GM12878 (cell line): ENCODE results near the gene CUL9. TPM values are rescaled to one million over a fixed set of nuclear protein-coding genes. Genes with fewer than 3 reads are reported as not detected.

Source experiments
- CEBPB ChIP-seq, 2 experiments: fragments of 150-350 bp in 1 of 2; IDR thresholded peaks; 2 replicates each; pipeline ENCODE4 v1.6.1; 2012 to 2014; ENCODE audit warnings: low read depth in 2 of 2, low read length in 2 of 2, borderline replicate concordance in 1 of 2, inconsistent platforms in 1 of 2
- CHD1 ChIP-seq: IDR thresholded peaks from 2 replicates; pipeline ENCODE4 v1.6.1; 2012; ENCODE audit warnings: low read depth, low read length, improper control_type of control experiment
- HDAC2 ChIP-seq: fragments of 200-600 bp; sonication (generic); IDR thresholded peaks from 2 replicates; pipeline ENCODE4 v1.6.1; 2017
- MEF2A ChIP-seq: IDR thresholded peaks from 2 replicates; pipeline ENCODE4 v1.6.1; 2011; ENCODE audit warnings: low read depth, mild to moderate bottlenecking, low read length, moderate library complexity; ENCODE audit not compliant: insufficient read depth
- PAX5 ChIP-seq: IDR thresholded peaks from 2 replicates; pipeline ENCODE4 v1.6.1; 2011; ENCODE audit warnings: low read depth, low read length, borderline replicate concordance
- RELA ChIP-seq: fragments of 450-650 bp; IDR thresholded peaks from 2 replicates; pipeline ENCODE4 v1.8.0; 2014; ENCODE audit warnings: borderline replicate concordance; ENCODE audit not compliant: partially characterized antibody
- SP1 ChIP-seq: IDR thresholded peaks from one replicate; pipeline ENCODE4 v1.6.1; 2011; ENCODE audit warnings: low read depth, low read length
- SREBF1 ChIP-seq: IDR thresholded peaks from 2 replicates; pipeline ENCODE4 v1.6.1; 2012; ENCODE audit warnings: mild to moderate bottlenecking, low read length
- SRF ChIP-seq, 2 experiments: IDR thresholded peaks; 2 replicates each; pipeline ENCODE4 v1.6.1; 2011; ENCODE audit warnings: low read depth in 2 of 2, low read length in 2 of 2, mild to moderate bottlenecking in 1 of 2, moderate library complexity in 1 of 2
- STAT3 ChIP-seq: IDR thresholded peaks from 2 replicates; pipeline ENCODE4 v1.6.1; 2011; ENCODE audit warnings: low read depth, low read length, improper control_type of control experiment
- polyA plus RNA-seq, 11 experiments: library from polyadenylated mRNA; depleted of rRNA in 4 of 11; unstranded in 6 of 11; stranded (reverse) in 5 of 11; fragments of >200 nt; fragmentation: Nextera tagmentation in 4 of 11; fragmentation: Illumina TruSeq in 1 of 11; extraction: Ambion mirVana in 4 of 11; extraction: Trizol in 1 of 11; gene quantifications; 1 replicate in 1 of 11; 2 replicates in 10 of 11; pipeline versions ENCODE4 v1.2.1 to v1.2.3, GENCODE V29; 2011 to 2016; ENCODE audit warnings: inconsistent platforms in 2 of 11, missing spikeins in 2 of 11, low read depth in 1 of 11
- total RNA-seq, 4 experiments: library from RNA; depleted of rRNA in 3 of 4; stranded (reverse); fragments of >200 nt in 3 of 4; fragmentation: Illumina TruSeq in 1 of 4; extraction: Trizol in 1 of 4; gene quantifications; 2 replicates each; pipeline versions ENCODE4 v1.2.1 to v1.2.3, GENCODE V29; 2013 to 2021
- TF ChIP-seq, protein P1 (sequence below): IDR thresholded peaks from 2 replicates; pipeline ENCODE4 v1.6.1; 2011; ENCODE audit warnings: borderline replicate concordance, low read depth, mild to moderate bottlenecking, moderate library complexity, low read length; ENCODE audit not compliant: insufficient read depth, poor library complexity, severe bottlenecking
- TF ChIP-seq, protein P2 (sequence below): fragments of 450-650 bp; IDR thresholded peaks from 2 replicates; pipeline ENCODE4 v1.6.1; 2014; ENCODE audit warnings: mild to moderate bottlenecking
- TF ChIP-seq, protein P3 (sequence below): IDR thresholded peaks from 2 replicates; pipeline ENCODE4 v1.6.1; 2011; ENCODE audit warnings: low read depth, low read length, improper control_type of control experiment, borderline replicate concordance
- TF ChIP-seq, protein P4 (sequence below): fragments of 450-650 bp; IDR thresholded peaks from 2 replicates; pipeline ENCODE4 v1.6.1; 2017; ENCODE audit warnings: borderline replicate concordance

The CUL9 gene
- total and polyA plus RNA-seq, 10 of the 15 experiments (the other 5 are each of a cell fraction or from before 2014, with no cell fraction given), result 1.2 to 48.3 (median 17.2) TPM

DNA sequence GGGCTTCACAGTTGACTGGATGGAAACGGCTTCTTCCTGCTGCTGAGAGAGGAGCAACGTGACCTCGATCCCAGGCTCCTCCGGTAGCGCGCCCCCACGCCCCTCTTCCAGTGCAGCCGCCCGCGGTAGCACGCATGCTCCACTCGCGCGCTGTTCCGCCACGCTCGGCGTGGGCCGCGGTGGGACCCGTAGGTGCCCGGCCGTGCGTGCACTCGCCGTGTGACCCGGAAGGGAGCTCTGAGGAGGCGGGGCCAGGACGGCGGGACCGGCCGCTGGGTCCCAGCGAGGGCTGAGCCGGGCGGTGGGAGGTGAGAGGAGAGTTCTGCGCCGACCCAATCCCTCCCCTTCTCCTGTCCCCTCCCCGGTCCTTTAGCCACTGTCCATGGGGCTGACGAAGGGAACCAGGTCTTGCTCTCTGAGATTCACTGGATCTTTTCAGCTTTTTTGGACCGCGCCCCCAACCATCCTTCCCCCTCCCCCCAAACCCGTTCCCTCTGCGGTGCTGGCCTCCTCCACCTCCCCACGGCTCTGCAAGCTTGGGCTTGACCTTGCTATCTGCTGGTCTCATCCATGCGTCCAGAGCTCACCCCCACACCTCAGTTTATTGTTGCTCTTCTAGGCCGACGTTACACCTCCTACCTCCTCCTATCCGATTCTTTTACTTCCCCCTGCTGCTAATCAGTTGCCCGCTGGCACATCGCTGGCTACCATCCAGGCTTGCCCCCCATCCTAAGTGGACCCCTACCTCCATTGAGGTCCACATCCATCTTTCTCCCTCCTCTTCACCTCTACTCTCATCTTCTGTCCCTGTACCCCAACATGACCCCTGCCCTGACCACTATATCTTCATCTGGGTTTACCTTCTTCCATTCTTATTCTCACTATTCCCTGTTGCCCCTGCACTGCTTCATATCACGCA lies at the start of gene CUL9 (continued):
- TF ChIP-seq, protein P1, sequence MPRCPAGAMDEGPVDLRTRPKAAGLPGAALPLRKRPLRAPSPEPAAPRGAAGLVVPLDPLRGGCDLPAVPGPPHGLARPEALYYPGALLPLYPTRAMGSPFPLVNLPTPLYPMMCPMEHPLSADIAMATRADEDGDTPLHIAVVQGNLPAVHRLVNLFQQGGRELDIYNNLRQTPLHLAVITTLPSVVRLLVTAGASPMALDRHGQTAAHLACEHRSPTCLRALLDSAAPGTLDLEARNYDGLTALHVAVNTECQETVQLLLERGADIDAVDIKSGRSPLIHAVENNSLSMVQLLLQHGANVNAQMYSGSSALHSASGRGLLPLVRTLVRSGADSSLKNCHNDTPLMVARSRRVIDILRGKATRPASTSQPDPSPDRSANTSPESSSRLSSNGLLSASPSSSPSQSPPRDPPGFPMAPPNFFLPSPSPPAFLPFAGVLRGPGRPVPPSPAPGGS, result no peak
- TF ChIP-seq SP1, result peak; percentile 63
- no peak for TF ChIP-seq HDAC2
- TF ChIP-seq, protein P2, sequence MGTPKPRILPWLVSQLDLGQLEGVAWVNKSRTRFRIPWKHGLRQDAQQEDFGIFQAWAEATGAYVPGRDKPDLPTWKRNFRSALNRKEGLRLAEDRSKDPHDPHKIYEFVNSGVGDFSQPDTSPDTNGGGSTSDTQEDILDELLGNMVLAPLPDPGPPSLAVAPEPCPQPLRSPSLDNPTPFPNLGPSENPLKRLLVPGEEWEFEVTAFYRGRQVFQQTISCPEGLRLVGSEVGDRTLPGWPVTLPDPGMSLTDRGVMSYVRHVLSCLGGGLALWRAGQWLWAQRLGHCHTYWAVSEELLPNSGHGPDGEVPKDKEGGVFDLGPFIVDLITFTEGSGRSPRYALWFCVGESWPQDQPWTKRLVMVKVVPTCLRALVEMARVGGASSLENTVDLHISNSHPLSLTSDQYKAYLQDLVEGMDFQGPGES, result no peak; the same call in 1 of the 2 replicates
- TF ChIP-seq STAT3, result no peak
- TF ChIP-seq, protein P3, sequence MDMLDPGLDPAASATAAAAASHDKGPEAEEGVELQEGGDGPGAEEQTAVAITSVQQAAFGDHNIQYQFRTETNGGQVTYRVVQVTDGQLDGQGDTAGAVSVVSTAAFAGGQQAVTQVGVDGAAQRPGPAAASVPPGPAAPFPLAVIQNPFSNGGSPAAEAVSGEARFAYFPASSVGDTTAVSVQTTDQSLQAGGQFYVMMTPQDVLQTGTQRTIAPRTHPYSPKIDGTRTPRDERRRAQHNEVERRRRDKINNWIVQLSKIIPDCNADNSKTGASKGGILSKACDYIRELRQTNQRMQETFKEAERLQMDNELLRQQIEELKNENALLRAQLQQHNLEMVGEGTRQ, result peak; percentile 33
- TF ChIP-seq CHD1, result no peak
- TF ChIP-seq PAX5, result peak; percentile 95
- peak; percentile 27 for TF ChIP-seq RELA
- TF ChIP-seq SRF (IDR thresholded peaks at IDR 0.05; ENCODE audit: low read depth in 2 of 2, low read length in 2 of 2), result 0 out of 4 replicates have a peak, but pooled peaks of 1 of the 2 experiments have one; percentile 20
- TF ChIP-seq CEBPB (IDR thresholded peaks at IDR 0.05; ENCODE audit: borderline replicate concordance in 1 of 2, low read depth in 2 of 2, low read length in 2 of 2), result no peak
- TF ChIP-seq, protein P4, sequence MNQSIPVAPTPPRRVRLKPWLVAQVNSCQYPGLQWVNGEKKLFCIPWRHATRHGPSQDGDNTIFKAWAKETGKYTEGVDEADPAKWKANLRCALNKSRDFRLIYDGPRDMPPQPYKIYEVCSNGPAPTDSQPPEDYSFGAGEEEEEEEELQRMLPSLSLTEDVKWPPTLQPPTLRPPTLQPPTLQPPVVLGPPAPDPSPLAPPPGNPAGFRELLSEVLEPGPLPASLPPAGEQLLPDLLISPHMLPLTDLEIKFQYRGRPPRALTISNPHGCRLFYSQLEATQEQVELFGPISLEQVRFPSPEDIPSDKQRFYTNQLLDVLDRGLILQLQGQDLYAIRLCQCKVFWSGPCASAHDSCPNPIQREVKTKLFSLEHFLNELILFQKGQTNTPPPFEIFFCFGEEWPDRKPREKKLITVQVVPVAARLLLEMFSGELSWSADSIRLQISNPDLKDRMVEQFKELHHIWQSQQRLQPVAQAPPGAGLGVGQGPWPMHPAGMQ, result no peak
- TF ChIP-seq SREBF1, result peak; percentile 19; the same call in 1 of the 2 replicates
- TF ChIP-seq MEF2A, result 0 out of 2 replicates have a peak, but pooled peaks have one; percentile 56
